NCI-H2227 treated with DMSO at 0.1 percent for 48 hours (cell line): ENCODE data around the gene CRABP1.

ENCODE experiments used
- DNase-seq: peaks from one replicate; lab custom pipeline; 2025; lab: John Stamatoyannopoulos, UW

Gene CRABP1

DNA sequence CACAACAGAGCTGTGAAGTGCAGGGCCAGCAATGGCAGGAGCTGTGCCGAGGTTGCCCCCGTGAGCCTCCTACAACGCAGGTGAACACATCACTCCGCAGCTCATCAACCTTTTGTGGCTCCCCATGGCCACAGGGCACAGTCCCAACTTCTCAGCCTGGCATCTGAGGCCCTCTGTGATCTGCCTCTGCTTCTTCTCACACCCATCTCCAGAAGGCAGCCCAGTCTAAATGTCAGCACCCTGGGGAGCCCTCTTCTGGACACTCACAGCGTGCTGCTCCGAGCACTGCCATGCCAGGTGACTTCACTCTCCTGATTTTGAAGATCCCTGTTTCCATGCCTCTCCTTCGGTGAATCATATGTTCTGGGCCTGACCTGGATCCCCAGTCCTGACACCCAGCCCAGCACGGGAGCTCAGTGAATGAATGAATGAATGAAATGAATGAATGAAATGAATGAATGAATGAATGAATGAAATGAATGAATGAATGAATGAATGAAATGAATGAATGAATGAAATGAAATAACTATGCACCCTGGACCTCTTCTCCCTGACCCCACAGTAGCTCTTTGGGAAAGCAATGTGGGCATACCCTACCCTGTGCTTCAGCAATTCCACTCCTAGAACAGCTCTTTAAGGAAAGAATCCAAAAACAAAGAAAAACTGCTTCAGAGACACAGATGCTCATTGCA, 22.9 kb upstream of the CRABP1 start:
- DNase-seq, result no peak

DNA sequence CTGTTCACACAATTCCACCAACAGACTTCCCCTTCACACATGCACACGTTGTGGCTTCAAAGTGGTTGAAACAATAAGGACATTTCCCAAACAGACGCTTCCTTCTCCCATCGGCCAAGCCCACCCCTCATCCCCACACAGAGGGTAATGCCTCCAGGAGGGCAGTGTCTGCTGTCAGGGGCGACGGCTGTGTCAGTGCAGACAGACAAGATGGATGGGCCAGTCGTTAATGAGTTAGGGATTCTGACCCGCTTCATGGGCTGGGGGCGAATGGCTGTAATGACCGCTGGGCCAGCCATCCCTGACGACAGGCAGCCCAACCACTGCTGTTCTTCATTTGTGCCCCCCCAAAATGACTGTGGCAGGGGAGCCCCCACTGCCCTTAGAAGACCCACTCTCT, 20.6 kb upstream of the CRABP1 start:
- DNase-seq, result no peak

- DNase-seq, result no peak
These were observed 20.0 kb upstream of the CRABP1 start for GRCh38 chr15:78320183-78320582.

GRCh38 chr15:78321041-78321570, 19.0 kb upstream of the CRABP1 start:
- no peak for DNase-seq

DNA sequence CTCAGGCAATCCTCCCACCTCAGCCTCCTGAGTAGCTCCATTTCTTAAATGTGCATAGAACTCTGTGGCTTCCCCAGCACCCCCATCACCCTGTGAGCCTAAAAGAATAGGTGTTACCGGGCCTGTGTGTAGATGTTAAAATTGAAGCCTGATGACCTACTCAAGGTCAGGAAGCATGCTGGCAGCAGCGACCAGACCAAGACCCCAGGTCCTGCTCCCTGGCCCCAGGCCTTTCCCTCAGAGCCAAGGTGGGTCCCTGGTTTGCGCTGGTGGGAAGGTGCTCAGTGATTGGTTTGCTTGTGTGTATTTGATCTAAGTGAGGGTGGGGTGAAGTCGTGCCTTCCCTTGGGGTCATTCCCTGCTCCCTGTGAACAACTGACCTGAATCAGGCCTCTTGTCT, 18.4 kb upstream of the CRABP1 start:
- DNase-seq, result no peak

DNA sequence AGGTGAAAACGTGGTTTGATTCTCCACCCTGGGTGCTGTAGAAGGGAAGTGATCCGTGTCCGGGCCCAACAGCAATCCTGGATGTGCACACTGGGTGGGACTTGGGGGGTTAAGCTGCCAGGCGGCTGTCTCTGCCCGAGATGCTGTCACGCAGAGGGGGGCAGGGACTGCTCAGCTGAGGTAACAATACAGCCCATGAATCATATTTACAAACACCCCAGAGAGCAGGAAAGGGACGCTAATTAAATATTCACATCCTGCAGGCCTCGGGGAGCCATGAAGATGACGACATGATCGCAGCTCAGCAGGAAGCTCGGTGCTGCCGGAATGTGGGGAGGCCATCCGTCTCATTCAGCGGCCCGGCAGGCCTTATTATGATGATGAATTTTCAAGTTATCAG, 17.9 kb upstream of the CRABP1 start:
- DNase-seq, result no peak

DNA sequence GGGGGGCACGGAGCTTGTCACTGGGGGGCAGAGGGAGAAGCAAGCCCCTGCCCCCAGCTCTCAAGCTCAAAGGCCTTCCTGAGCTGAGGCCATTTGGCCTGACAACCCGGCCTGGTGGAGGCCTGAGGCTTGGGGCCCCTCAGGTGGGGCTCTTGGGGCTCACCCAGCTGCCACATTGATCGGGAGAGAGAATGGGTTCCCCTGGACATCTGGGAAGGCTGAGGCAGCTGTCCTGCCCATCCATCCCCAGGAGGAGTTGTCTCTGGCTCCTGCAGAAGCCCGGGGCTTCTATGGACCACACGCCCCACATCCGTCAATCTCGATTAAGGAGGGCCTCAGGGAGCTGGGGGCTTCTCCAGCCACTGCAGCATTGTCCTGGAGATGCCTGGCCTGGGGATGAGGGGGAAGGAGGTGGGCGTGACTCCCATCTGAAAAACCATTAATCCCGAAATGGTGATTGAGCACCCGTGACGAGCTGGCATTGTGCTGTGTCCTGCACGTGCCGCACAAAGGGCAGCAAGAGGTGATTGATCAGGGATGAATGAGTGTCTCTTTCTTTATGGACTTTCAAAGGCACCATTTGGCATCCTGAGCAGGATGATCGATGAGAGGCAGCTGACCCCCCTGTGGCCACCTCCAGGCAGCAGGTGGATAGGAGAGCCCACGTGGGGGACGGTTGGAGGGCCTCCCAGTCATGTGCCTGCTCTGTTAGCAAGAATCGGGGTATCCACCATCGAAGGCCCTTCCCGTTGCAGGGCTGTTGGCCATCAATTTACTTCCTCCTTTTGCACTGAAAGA, 17.2 kb upstream of the CRABP1 start:
- no peak for DNase-seq

DNA sequence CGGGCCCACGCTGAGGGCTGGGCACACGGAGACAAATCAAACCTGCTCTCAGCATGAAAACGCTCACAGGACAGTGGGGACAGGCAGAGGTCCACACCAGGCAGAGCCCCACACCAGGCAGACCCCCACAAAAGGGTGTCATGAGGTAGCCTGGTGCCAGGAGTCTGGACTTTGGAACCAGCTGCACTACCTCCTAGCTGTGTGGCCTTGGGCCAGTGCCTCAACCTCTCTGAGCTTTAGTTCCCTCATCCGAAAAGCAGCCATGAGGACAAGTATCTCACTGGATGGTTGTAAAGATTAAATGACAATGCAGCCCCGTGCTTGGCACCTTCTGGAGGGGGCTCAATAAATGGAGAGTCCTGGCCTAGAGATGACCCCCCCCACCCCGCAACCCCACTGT, 16.5 kb upstream of the CRABP1 start:
- no peak for DNase-seq

GRCh38 chr15:78324144-78324543, 16.0 kb upstream of the CRABP1 start:
- DNase-seq, result no peak

DNA sequence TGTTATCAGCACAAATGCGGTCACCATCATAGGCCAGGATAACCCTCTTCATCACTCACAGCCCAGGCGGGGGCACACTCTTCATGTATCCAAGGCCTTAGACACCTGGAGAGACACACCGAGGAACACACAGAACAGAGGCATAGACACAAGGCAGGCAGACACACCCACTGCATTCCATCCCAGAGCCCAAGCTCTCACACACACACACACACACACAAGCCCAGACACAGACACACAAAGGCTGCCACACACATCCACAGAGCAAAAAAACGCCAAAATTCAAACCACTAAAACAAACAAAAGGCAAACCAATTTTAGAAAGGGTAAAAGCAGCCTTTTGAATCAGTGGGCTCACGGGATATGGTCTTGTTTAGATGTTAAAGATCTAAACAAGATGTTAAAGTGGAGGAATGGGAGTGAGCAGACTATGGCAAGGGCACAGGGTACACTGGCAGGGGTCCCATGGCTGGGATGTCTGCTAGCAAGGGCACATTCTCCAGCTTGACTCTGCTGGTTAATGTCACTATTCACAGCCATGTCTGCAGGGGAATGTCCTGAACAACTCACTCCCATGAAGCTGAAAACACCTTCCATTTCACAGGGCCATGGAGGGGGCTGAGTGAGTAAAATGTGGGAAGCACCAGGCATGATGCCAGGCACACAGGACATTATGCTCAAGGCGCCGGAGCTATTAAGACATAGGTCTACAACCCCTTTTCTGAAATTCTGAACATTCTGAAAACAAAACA, 14.9 kb upstream of the CRABP1 start:
- no peak for DNase-seq

GRCh38 chr15:78327466-78327865, 12.7 kb upstream of the CRABP1 start:
- no peak for DNase-seq

DNA sequence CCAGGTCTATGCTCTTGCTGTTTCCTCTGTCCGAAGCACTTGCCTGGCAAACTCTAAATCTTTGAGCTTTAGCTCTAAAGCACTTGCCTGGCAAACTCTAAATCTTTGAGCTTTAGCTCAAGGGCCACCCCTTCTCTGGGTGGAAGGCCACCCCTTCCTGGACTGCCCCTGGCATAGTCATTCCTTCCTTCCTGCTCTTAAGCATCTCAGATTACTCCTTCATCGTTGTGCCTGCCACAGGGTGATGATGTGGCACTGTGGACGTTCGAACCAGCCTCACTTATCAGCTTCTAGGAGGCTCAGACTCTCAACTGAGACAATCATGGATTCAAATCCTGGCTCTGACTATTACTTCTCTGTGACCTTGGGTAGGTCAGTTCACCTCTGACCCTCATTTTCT, 10.5 kb upstream of the CRABP1 start:
- DNase-seq, result no peak

DNA sequence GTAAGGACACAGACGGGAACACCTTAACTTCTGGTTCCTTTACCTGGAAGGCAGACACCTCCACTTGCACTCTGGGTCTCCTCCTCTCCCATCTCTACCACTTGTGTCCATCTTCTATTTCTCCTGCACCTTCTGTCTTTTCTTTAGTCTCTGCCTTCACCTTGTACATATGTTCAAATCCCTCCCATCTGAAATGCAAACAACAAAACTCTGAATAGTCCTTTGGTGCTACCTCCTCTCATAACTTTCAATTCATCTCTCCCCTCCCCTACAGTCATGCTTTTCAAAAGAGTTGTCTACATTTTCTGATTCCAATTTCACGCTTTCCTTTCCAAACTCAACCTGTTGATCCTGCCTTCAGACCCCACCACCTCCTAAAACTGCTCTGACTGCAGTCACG, 5.3 kb upstream of the CRABP1 start:
- no peak for DNase-seq

DNA sequence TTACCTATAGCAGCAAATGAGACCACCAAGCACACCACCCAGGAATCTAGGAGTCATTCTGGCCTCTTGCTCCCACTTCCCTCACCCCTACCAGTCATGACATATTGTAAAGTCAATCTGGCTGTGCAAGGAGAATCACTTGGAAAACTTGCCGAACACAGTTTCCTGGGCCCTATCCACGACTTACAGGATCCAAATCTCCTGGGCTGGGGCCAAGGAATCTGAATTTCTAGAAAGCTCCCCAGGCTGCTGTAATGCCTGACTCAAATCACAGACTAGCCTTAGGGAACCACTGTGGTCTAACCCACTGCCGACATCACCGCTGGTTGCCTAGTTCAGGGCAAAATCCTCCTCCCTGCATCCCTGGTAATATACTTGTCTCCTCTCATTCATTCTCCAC, 4.2 kb upstream of the CRABP1 start:
- DNase-seq, result no peak

GRCh38 chr15:78338781-78339180, 1.4 kb upstream of the CRABP1 start:
- DNase-seq, result no peak

GRCh38 chr15:78339559-78339958, 594 bp upstream of the CRABP1 start:
- DNase-seq, result no peak

GRCh38 chr15:78341057-78341987, 1.2 kb downstream of the CRABP1 start:
- no peak for DNase-seq

DNA sequence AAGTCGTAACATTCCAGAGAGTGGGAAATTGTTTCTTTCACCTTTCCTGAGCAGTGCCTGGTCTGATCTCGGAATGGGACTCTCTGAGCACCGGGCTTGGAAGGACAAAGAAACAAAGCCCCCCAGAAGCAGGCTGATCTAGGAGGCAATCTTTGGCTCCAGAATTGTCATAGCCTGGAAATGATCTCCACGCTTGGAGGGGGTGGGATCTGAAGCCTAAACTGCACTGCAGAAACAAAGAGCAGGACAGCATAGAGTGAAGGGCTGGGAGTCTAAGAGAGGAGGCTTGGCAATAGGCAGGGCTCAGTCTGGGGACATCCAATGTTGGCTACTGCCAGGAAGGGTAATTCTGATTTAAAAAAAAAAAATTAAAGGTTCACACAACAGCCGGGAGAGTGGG, 1.9 kb downstream of the CRABP1 start:
- DNase-seq, result no peak

DNA sequence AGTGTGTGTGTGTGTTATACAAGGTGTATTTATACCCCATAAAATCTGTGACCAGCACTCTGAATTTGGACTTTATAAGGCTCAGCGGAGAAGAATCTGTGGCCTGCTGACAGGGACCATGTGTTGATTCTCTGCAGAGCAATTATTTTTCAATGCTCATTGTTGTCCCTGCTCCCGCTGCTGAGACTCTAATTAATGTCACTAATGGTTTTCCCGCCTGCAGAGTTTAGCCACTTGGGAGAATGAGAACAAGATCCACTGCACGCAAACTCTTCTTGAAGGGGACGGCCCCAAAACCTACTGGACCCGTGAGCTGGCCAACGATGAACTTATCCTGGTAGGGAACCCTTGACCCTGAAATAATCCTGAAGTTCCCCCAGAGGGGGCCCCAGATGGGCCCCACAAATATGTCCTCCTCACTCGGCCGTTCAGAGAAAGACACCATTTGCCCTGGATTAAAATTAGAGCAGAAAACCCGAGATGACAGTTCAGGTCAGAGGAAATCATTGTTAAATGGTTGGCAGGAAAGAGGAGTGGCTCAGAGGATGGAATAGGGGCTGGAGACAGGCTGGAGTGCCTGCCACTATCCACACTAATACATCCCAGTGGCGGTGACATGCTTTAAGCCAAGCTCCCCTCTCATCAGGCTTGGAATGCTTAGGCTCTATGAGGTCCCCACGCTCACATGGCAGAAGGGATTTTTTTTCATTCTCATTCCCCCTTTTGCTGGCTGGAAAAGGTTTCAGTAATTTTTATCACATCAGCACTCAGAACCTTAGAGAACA, 3.3 kb downstream of the CRABP1 start:
- peak; percentile 38 for DNase-seq

GRCh38 chr15:78345396-78346125, 5.4 kb downstream of the CRABP1 start:
- no peak for DNase-seq
